Measurements from ENCODE around the gene BCAN. TPM values are rescaled to one million over a fixed set of nuclear protein-coding genes. Genes with fewer than 3 reads are reported as not detected.

Gene BCAN
- polyA plus RNA-seq, 4 donors = 0.12 to 0.58 (median 0.13) TPM; not detected in 1

GRCh38 chr1:156659661-156659987, 17.7 kb downstream of the BCAN start:
- DNase-seq (ENCODE audit: low read depth in 4 of 4, low spot score in 3 of 4) = no peak

- DNase-seq (ENCODE audit: low read depth in 4 of 4, low spot score in 3 of 4) = peak; percentile 88 to 91 (median 90)
Observed at GRCh38 chr1:156659988-156660751, 18.3 kb downstream of the BCAN start.

GRCh38 chr1:156660752-156661112, 18.8 kb downstream of the BCAN start:
- no peak for DNase-seq (ENCODE audit: low read depth in 4 of 4, low spot score in 3 of 4)

GRCh38 chr1:156662005-156662799, 20.3 kb downstream of the BCAN start:
- no peak for DNase-seq (ENCODE audit: low read depth in 4 of 4, low spot score in 3 of 4)

DNA sequence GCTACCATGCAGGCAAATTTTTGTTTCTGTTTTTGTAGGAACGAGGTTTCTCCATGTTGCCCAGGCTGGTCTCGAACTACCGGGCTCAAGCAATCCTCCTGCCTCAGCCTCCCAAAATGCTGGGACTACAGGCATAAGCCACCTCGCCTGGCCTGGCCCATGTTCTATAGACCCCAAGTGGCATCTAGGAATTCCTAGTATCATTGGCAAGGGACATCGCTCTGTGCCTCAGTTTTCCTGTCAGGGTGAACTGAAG, 20.8 kb downstream of the BCAN start:
- DNase-seq (ENCODE audit: low read depth in 4 of 4, low spot score in 3 of 4) = no peak

DNA sequence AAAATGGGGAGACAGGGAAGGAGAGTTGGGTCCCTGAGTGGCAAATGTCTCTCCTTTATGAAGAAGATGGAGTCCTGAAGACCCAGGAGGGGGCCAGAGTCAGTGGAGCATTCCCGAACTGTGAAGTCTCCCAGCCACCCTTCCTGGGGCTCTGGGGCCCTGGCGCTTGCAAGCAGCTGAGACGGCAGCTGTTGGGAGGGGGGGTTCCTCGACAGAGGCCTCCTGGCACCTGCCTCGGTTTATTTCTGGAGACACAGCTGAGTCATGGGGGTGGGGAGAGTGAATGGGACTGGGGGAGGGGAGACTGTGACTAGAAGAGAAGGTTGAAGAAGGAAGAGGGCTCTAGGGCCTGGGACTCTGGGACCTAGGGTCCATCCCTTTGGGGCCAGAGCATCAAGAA, 21.3 kb downstream of the BCAN start:
- DNase-seq (ENCODE audit: low read depth in 4 of 4, low spot score in 3 of 4) = no peak

- no peak for DNase-seq (ENCODE audit: low read depth in 4 of 4, low spot score in 3 of 4)
Observed at GRCh38 chr1:156664046-156664766, 22.3 kb downstream of the BCAN start.

DNA sequence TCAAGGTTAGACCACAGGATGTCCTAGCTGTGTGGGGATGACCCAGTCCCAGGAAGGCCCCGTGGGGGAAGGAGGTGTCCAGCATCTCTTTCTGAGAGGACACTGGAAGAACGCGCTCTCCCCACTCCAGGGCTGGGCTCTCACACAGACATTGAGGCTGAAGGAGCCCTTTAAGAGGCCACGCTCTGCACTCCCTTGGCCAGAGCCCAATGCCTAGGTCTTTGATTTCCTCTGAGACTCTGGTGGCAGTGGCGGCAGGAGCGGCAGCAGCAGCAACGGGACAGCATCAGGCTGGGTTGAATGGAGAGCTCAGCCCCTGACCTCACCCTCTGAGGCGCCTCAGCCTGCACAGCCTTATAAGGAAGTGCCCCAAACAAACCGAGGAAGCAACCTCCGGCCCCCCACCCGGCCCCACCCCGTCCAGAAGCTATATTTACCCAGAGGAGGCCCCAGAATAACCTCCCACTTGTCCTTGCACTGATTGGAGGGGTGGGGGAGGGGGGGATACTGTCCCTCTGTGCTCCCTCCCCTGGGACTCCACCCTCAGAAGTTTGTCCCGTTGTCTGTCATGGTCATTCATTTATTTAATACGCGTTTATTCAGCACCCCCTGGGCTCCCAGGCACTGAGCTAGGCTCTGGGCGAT, 23.0 kb downstream of the BCAN start:
- no peak for DNase-seq (ENCODE audit: low read depth in 4 of 4, low spot score in 3 of 4)

GRCh38 chr1:156665539-156665938, 23.6 kb downstream of the BCAN start:
- no peak for DNase-seq (ENCODE audit: low read depth in 4 of 4, low spot score in 3 of 4)

DNA sequence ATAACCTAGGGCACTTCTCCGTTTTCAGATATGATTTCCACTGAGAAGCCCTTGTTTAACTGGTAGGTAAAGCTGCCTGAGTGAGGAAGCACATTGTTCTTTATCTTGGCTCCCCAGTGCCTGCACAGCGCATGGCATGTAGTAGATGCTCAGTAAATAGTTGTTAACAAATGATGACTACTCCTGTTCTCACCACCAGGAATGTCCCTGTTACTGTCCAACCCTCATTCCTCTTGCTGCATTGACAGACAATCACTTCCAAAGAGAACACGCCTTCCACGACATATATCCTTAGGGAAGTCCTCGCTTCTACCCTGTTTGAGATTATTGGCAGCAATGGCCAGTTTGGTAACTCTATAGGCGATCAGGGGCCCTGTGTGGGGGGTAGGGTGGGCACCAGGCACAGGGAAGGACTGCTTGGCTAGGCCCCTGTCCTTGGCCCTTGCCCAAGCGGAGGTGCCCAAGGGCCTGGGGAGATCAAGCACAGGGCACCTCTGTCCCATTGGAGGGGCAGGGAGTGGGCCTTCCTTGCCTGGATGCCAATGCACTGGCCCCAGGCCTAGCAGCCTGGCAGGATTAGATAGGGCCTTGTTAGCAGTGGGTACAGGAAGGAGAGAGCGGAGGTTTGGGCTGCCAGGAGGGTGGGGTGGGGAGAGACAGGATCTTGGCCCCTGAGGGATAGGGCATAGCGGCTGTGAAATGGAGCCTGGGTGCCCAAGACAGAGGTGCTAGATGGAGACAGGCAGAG, 25.1 kb downstream of the BCAN start:
- DNase-seq (ENCODE audit: low read depth in 4 of 4, low spot score in 3 of 4) = no peak

DNA sequence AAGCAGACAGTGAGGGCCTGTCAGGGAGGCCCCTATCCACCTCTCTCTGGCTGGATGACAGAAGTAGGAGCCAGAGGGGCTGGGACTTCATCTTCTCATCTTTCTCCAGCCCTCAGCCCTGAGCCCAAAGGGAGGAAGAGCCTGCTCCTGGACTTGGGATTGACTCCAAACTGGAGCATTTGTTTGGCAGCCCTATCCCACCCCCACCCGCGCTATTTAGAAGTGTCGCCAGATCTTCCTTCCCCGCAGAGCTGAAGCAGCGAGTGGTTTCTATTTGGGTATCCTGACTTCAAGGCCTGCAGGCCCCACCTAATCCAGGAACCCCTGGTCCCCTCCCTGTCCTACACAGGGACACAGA, 25.7 kb downstream of the BCAN start:
- DNase-seq (ENCODE audit: low read depth in 4 of 4, low spot score in 3 of 4) = no peak

- DNase-seq (ENCODE audit: low read depth in 4 of 4, low spot score in 3 of 4) = no peak
Observed at GRCh38 chr1:156667968-156668709, 26.2 kb downstream of the BCAN start.

GRCh38 chr1:156668801-156669637, 27.1 kb downstream of the BCAN start:
- DNase-seq (ENCODE audit: low read depth in 4 of 4, low spot score in 3 of 4) = no peak

GRCh38 chr1:156669794-156670193, 27.9 kb downstream of the BCAN start:
- no peak for DNase-seq (ENCODE audit: low read depth in 4 of 4, low spot score in 3 of 4)

DNA sequence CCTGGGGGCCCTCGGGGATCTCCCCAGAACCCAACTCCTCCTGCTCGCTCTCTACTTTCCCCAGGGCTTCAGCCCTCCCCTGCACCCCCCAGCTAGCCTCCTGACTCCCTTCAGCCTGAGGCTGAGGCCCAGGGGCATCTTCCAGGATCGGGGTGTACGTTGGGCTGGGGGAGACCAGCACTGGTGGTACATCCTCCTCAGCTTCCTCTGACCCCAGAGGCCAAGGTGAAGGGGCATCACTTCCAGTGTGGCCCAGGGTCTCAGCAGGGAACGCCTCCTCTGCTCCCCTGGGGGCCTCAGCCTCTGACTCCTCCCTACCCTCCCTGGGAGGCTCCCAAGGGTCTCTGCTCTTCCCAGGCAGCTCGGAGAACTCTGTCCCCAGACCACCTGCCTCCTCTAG, 28.4 kb downstream of the BCAN start:
- DNase-seq (ENCODE audit: low read depth in 4 of 4, low spot score in 3 of 4) = no peak

GRCh38 chr1:156670791-156671190, 28.9 kb downstream of the BCAN start:
- DNase-seq (ENCODE audit: low read depth in 4 of 4, low spot score in 3 of 4) = no peak

DNA sequence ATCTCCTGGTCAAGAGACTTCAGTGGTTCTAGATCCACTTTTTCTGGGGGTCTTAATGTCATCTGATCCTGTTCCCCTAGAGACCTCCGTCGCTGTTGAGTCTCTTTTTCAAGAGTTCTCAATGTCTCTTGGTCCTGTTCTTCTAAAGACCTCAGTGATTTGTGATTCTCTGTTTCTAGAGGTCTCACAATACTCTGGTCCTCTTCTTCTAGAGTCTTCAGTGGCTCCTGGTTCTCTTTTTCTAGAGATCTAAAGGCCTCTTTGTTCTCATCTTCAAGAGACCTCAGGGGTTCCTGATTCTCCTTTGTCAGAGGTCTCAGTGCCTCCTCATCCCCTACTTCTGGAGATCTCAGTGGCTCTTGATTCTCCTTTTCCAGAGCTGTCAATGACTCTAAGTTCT, 29.9 kb downstream of the BCAN start:
- DNase-seq (ENCODE audit: low read depth in 4 of 4, low spot score in 3 of 4) = no peak

DNA sequence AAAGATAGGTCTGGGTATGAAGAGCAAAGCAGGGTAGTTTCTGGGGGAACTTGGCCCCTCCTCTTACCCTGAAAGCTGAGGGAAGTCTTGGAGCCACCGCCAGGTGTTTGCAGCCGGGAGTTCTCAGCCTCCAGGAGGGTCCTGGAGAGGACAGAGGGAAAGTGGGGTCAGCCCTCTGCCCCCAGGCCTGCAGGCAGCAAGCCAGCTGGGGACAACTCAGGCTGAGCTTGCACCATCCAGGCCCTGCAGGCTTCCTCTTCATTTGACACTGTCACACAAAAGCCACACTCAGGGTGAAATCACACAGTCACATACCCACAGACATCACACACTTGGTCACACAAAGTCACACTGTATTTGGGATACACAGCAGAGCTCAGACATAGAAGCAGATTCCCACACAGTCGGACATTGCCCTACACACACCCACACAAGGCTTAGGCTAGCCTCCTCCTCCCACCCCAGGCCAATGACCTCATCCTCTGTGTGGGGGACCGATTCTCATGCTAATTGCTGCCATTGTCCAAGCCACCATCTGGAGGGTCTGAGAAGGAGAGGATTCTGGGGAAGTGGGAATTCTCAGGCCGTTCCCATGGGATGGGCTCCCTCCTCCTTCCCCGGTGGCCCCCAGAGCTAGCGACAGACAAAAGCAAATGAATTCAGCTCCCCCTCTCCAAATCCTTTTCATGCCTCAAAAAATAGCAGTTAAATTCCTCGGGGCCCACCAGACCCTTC, 31.6 kb downstream of the BCAN start:
- no peak for DNase-seq (ENCODE audit: low read depth in 4 of 4, low spot score in 3 of 4)
